HG03378 (cell line): ENCODE results near the gene UCK1.

Experiments used
- ATAC-seq: cut with Tn5 transposase; IDR thresholded peaks from one replicate; pipeline ENCODE4 v1.9.1; 2021; ENCODE audit warnings: mild to moderate bottlenecking, moderate library complexity; ENCODE audit not compliant: unreplicated experiment

UCK1 gene

DNA sequence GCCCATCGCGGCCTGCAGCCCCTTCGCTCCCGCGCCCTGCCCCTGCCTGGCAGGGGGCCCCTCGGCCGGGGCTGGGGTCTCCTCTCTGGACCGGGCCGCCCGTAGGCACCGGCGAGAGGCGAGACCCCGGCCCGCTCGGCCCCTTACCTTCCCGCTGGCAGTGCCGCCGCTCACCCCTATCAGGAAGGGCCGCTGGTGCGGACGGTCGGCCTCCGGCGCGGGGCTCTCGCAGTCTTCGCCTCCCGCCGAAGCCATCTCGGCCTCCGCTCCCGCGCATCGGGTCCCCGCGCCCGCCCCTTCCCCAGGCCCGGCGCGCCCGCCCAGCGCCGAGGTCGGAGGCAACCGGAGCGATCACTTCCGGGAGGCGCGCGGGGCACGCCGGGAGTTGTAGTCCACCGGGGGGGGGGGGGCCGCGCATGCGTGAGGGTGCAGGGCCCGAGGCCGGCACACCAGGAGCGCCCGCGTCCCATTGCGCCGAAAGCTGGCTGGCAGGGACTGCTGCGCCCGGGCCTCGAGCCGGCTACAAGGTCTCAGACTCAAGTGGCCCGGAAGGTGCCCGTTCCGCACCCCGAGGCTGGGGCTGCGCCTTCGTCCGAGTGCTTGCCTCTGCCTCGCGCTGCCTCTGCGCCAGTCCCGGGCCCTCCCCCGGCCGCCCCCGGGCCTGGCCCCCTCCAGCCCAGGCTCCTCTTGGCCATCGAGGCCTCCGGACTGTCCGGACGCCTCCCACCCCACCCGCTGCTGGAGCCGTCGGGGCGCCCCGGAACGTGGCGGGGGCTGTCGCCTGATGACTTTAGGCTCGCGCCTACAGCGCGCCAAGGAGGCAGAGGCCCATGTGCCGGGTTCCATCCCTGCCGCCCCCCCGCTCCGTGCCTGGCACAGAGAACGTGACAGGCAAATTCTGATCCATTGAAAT is at the start of gene UCK1:
Gene UCK1, minus strand, starts transcription at position 344 of the 913 bp plus-strand sequence. Its CDS starts 89 bp downstream, at position 255.
- peak; percentile 48 for ATAC-seq

DNA sequence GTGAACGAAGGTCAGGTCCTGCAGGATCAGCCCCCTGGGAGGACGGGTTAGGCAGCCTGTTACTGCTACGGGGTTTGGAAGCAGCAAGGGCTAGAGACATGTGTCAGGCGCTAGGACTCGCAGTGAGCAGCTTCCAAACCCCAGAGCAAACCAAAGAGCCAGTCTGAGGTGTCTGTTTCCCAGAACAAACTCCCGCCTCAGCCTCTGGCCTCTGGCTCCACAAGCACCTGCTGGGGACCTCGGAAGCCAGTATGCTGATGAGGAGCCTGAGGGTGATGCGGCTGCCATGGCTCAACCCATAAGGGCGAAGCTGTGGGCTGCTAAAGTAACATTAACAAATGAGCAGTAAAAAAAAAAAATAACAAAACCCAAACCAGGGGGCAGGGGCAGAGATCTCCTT is 49.3 kb upstream of the UCK1 start:
- no peak for ATAC-seq

DNA sequence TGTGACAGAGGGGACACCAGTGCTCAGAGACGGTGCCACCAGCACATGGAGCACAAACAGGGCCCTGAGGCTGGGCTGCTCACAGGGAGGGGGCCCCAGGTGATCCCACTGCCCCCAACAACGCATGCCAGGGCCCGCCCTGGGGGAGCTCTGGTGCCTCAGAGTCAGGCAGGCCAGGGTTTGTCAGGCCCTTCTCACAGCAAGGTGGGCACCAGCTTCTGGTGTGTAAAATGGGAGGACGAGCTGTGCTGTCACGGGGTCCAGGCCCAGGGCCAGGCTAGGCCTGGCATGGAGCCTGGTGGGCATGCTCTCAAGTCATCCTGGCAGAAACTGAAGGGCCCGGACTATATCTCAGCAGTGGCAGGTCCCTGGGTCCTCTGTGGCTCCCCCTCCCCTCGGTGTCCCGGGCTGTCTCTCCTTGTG is 48.7 kb upstream of the UCK1 start:
- no peak for ATAC-seq

DNA sequence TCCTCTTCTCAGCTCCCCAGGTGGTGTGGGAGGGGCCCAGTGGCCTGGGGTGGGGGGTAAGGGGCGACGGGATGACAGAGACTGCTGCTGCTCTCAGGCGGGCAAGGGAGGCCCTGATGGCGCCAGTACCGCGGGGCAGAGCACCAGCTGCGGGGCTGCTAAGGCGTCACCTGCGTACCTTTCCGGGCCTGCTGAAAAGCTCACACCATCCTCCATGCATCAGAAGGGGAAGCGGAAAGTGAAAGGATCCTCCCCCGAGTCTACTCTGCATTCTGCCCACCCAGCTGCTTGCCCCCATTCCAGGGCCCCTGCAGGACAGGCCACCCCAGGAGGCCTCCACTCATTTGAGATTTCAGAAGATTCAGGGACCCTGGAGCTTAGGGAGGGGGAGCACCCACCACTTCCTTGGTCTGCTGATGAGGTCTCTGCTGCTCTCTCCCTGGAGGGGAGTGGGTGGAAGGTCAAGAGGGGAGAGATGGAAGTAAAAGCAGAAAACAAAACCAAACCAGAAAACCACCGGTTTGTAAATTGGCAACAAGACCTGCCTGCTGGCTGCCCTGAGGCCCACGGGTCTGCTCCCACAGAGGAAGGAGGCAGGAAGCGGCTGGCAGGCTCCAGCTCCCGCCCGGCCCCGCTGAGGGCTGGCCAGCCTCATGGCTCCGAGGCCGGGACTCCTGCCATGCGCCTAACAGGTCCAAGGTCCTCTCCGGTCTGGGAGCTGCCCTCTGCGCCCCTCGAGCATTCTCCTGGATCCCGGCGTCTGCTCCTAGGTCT is 47.9 kb upstream of the UCK1 start:
- no peak for ATAC-seq

DNA sequence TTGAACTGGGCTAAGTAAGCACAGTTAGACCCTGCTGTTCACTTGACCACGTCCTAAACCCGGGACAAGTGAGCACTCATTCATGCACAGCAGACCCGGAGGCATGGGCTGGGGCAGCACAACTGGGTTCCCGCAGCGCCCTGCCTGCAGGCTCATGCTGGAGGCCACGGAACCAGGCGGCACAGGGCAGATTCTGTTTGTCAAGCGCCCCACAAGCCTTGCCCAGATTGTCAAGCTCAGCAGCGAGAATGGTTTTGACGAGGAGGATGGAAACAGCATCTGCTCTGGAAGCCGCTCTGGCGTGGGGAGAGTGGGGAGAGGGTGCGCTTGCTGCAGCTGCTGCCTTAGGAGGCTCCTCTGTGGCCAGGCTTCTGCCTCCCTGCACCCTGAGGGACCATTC is 47.0 kb upstream of the UCK1 start:
- ATAC-seq, result no peak

DNA sequence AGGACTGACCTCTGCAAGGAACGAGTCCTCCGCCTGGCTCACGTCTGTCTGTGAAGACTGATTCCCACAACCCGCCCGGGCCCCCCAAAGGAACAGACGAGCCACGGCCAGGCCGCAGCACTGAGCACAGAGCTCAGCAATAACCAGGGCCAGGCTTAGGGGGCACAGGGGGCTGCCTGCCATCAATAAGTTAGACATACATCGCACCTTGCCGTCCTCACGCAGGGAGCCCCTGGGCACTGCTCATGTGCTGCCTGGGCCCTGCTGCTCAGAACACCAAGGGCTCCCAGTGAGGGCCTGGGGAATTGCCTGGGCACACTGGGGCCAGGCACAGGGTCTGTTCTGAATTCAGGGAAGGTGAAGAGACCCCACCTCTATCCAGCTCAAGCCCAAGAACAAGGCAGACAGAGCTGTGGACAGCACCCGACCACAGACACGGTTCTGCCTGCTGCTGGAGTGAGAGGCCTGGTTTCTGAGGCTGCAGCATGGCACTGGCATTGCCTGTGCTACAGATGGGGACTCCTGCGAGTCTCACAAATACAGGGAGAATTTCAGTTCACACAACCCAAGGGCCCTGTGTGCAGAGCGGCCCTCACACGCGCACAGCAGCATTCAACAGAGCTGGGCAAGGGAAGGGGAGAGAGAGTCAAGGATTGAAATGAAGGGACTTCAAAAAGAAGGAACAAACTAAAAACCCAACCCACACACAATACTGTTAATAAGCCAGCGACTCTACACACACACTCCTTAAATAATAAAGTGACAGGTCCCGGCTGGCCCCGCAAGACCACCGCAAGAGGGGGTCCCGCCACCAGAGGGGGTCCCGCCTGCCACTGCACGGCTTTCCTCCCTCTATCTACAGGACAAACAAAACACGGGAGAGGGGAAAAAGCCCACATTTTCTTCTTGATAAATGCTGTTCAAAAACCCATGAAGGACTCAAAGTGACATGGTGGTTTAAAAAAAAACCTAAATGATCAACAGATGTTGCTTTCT is 46.2 kb upstream of the UCK1 start:
- no peak for ATAC-seq

DNA sequence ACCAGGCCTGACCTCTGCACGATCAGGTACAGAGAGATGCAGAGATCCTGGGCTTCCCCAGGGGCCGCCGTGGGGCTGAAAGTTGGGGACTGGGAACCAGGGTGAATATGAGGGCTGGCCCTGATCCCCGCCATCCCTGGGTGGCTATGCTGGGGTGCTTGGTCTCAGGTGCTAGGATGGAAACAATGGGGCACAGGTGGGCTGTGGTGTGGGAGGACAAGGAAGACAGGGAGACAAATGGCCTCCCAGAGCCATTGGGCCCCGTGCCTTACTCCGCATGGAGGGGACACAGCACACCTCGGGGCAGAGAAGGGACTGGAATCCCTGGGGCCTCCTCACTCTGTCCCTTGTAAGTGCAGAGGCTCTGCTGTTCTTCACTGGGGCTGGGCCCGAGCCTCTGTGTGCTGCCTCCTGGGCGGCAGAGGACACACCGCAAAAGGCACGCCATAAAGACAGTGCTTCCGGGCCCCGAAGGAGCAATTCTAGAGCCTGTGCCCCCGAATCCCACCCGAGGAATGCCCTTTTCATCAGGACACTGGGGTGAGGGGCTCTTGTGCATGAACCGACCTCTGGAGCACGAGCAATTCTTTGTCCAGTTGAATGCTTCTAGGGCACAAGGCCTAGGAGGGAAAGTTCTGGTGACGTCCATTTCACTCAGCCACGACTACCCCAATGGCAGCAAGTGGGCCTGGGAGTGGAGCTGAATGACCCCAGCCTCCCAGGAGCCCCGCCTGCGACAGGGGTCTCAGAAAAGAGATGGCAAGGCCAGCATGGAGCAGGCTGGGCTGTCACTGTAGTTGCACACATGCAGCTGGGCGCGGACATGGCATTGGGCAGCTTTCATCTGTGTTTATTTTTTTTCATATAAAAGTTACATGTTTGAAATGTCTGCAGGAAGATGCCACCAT is 45.1 kb upstream of the UCK1 start:
- ATAC-seq, result no peak

DNA sequence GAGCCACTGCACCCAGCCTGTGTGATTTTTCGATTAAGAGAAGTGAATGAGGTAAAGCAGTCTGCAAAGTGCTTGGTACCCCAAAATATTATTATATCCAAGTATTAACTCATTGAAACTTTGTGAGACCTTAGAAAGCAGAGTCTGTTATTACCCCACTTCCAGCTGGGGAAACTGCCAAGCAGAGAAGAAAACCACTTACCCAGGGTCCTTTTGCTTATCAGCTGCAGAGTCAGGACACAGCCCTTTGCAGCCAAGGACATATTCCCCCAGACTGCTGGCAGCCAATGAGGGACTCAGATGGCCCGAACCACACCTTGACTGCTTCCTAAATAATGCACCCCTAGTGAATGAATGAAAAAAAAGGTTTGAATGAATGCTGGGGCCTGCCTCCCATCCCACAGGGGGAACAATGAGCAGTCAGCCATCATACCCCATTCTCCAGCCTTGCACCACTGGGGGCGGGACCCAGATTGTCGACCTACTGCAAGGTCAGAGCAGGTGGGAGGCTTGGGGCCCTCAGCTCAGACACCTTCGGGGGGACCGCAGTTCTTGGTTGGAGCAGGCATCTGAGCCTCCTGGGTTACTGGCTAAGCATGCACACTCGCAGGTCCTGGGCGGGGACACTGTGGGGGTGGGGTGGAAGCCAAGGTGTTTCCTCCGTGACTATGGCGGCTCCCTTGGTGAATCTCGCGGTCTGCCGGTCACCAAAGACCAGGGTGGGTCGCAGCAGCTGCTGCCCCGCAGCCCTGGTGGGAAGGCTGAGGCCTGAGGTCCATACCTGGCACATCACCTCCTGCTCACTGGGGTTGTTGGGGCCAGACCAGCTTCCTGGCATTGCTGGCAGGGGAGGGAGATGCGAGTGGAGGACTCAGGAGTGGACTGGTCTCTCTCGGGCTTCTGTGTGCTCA is 43.9 kb upstream of the UCK1 start:
- ATAC-seq, result no peak

DNA sequence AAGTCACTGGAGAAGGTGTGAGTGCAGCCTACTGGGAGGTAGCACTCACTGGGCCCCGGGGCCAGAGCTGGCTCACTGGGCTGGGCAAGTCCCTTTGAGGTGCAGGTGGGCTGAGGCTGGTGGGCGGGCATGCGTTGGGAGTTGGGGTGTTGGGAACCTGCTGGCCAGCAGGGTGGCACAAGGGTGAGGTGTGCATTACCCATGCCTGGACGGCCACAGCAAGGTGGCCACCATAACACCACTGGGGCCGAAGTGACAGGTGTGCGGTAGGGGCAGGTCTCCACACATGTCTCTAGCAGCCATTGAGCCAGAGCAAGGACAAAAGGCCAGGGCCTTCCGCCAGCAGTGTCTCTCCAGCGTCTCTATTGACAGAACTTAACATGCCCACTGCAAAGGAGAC is 36.8 kb upstream of the UCK1 start:
- no peak for ATAC-seq

DNA sequence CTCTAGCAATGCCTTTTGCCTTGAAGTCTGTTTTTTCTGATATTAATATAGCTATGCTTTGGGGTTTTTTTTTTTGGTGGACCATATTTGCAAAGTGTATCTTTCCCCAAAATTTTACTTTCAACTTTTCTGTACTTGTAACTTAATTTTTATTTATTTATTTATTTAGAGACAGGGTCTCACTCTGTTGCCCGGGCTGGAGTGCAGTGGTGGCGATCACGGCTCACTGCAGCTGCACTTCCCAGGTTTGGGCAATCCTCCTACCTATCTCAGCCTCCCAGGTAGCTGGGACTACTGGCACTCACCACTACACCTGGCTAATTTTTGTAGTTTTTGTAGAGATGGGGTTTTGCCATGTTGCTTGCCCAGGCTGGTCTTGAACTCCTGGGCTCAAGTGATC is 35.1 kb upstream of the UCK1 start:
- ATAC-seq, result no peak

DNA sequence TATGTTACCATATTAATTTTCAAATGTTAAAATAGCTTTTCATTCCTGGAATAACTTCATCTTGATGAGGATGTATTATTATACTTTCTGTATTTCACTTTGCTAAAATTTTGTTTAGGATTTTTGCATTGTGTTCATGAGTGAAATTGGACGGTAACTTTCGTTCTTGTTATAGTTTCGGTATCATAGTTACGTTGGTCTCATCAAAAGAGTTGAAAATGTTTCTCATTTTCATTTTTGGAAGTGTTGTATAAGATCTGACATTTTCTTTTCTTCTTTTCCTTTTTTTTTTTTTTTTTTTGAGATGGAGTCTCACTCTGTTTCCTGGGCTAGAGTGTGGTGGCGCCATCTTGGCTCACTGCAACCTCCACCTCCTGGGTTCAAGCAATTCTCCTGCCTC is 34.3 kb upstream of the UCK1 start:
- ATAC-seq, result no peak

DNA sequence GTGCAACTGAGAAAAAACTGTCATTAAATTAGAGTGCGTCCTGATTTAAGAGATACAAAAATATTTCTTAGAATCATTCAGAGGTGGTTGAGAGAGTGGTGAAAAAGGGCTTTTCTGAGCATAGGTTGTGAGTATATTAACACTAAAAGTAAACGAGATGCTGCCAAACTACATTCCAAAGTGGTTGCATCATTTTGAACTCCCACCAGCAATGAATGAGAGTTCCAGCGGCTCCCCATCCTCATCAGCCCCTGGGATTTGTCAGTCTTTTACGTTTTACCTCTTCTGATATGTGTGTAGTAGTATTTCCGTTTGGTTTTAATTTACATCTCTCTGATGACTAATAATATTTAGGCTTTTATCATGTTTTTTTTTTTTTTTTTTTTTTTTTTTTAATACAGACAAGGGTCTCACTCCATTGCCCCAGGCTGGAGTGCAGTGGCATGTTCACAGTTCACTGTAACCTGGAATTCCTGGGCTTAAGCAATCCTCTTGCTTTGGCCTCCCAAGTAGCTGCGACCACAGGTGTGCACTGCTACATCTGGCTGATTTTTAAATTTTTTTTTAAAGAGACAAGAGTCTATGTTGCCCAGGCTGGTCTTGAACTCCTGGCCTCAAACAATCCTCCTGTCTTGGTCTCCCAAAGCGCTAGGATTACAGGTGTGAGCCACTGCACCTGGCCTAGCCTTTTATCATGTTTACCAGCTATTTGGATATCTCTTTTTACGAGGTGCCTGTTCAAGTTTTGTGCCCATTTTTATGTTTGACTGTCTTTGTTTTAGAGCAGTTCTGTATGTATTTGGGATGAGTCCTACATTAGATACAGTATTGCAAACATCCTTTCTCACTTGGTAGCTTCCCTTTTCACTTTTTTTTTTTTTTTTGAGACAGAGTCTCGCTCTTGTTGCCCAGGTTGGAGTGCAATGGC is 31.2 kb upstream of the UCK1 start:
- no peak for ATAC-seq

DNA sequence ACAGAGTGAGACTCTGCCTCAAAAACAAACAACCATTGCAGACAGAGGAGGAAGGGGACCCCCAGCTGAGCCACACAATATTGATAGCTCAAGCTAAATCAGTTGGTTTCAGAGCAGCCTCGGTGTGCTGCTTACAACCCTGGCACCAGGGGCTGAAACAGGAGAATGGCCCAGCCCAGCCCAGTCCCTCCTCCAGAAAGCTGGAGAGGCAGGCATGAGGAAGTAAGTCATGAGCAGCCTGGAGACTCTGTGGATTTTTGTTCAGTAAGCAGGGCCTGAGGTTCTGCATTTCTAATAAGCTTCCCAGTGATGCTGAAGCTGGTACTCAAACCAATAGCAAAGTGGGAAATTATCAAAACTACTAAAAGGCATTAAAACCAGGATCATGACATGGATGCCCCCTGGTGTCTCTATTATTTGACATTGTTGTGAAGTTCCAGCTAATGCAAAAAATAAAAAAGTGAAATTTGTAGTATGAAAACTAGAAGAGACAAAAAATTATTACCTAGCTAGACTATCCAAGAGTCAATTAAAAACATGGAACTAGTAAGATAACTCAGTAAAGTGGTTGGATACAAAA is 28.4 kb upstream of the UCK1 start:
- no peak for ATAC-seq

DNA sequence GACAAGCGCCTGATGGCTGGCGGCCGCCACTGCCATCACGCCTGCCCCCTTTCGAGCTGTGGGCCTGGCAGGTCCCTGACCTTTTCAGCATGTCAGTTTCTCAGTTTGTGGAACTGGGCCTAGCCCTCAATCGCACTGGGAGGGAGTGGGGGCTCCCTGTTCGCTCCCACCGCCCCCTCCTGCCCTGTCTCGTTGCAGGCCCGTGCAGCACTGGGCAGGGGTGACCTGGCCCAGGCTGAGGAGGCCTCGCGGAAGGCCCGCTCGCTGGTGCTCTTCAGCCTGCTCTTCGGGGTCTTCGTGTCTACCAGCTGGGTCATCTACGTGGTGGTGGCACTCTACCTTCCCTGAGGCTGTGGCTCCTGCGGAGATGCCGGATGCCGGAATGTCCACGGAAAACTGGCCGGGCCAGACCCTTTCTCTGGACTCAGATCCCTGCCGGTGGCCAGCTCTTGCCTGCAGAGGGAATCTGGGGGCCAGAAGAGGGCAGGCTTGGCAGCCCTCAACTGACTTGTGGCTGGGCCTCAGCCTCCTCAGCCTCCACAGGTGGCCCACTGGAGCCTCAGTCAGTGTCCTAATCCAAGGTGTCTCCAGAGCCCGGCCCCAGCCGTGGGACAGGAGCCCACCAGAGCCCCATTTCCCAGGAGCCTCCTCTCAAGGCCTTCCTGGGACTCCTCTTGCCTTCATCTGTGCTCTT is 26.9 kb upstream of the UCK1 start:
- ATAC-seq, result no peak

DNA sequence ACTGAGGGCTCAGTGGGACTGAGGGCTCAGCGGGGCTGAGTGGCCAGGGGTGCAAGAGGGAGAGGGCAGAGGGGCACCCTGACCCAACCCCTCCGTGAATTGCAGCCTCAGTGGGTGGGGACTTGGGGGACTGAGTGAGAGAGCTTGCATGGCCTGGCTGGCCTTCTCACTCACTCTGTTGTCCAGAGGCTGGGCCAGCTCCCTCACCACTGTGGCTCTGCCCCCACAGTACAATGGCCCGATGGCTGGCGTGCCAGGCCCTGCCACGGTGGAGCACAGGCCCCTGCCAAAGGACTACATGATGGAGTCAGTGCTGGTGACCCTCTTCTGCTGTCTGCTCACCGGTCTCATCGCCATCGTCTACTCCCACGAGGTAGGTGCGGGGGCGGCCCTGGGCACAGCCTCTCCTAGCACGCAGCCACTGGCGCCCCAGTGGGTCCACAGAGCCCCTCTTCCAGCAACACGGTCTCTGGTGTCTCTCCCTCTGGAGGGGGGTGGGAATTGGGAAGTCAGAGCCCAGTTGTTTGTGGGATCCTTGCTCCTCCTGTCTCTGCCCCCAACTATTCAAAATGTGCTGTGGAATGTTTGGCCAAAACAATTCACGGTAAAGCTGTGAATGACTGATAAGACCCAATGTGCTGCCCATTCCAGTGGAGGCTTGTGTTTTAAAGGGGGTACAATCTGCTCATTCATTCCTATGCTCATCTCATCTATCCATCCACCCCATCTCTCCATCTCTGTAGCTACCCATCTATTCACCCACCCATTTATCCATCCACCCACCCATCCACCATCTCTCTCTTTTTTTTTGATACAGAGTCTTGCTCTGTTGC is 25.0 kb upstream of the UCK1 start:
- no peak for ATAC-seq

DNA sequence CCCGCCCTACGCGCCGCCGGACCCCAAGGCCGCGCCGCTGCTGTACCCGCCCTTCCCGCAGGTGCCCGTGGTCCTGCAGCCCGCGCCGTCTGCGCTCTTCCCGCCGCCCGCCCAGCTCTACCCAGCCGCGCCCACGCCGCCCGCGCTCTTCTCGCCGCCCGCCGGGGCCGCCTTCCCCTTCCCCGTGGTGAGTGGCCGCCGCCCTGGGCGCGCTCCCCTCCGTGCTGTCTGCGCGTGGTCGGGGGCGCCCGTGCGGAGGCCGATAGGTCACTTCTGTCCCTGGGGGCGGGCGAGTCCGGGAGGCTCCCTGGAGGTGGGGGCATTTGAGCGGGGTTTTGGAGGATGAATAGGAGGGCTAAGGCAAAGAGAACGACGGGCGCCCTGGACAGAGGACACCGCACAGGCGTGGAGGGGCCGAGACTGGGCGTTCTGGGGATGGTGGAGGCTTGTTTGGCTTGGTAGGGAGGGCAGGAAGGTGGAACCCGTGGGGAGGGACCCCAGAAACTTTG is 23.8 kb upstream of the UCK1 start:
- no peak for ATAC-seq
